GM12878 (cell line): Measurements from ENCODE around the gene LMO2. TPM values are rescaled to one million over a fixed set of nuclear protein-coding genes. Genes with fewer than 3 reads are reported as not detected.

Experiments used
- ATAC-seq: fragments of 200-7000 bp; cut with Tn5 transposase; 3 replicates; pipeline ENCODE4 v1.9.1; 2020; ENCODE audit warnings: mild to moderate bottlenecking, moderate library complexity
- BruUV-seq: library from RNA; stranded (reverse); fragments of 400-500 nt; replicated peaks from 2 replicates; lab custom pipeline; 2021; lab: Mats Ljungman, UMichigan
- CTCF ChIA-PET: fragments of 300-600 bp; sonication (Branson Sonifier 250); formaldehyde crosslinking; extraction: SDS; loops from one replicate; lab custom pipeline; 2021; ENCODE audit warnings: inconsistent platforms; lab: Yijun Ruan, JAX
- POLR2A ChIA-PET: fragments of 350-600 bp; formaldehyde crosslinking; extraction: SDS; loops from one replicate; lab custom pipeline; 2021; ENCODE audit warnings: inconsistent platforms; lab: Charles Lee
- RAD21 ChIA-PET: fragments of 300-600 bp; sonication (Branson Sonifier 250); formaldehyde crosslinking; loops from one replicate; lab custom pipeline; 2023; ENCODE audit warnings: antibody characterized with exemption; ENCODE audit not compliant: unreplicated experiment; lab: Charles Lee
- SMC1A ChIA-PET: fragments of 300-600 bp; sonication (Branson Sonifier 250); formaldehyde crosslinking; loops from one replicate; lab custom pipeline; 2023; ENCODE audit not compliant: unreplicated experiment, uncharacterized antibody; lab: Charles Lee
- DNase-seq: peaks from one replicate; pipeline ENCODE4 v3.0.0-alpha.2; 2011; ENCODE audit warnings: low read depth, low spot score
- FAIRE-seq: peaks from 3 replicates; lab custom pipeline; 2011; peaks lifted over from hg19 to GRCh38; lab: Jason Lieb, UNC
- H2AFZ ChIP-seq: 2 replicates; pipeline ENCODE4 v1.6.0; 2011; ENCODE audit warnings: low read depth, low read length, control low read depth; ENCODE audit not compliant: control insufficient read depth
- H3K27ac ChIP-seq: 2 replicates; pipeline ENCODE4 v1.5.1; 2011; ENCODE audit warnings: control low read depth; ENCODE audit not compliant: control insufficient read depth, insufficient read depth
- H3K27me3 ChIP-seq, 2 experiments: replicated peaks in 1 of 2; 2 replicates each; pipeline versions ENCODE4 v1.6.0 to v1.6.1; 2011; ENCODE audit warnings: low read length in 1 of 2; ENCODE audit not compliant: control insufficient read depth in 2 of 2, insufficient read depth in 2 of 2
- H3K36me3 ChIP-seq, 2 experiments: 2 replicates each; pipeline ENCODE4 v1.5.1; 2011; ENCODE audit warnings: low read length in 1 of 2; ENCODE audit not compliant: control insufficient read depth in 2 of 2, insufficient read depth in 2 of 2
- H3K4me1 ChIP-seq: 2 replicates; pipeline ENCODE4 v1.6.1; 2011; ENCODE audit warnings: mild to moderate bottlenecking, low read length, moderate library complexity, mixed read lengths; ENCODE audit not compliant: control insufficient read depth, insufficient read depth
- H3K4me2 ChIP-seq: 2 replicates; pipeline ENCODE4 v1.6.0; 2011; ENCODE audit warnings: control low read depth; ENCODE audit not compliant: control insufficient read depth, insufficient read depth
- H3K4me3 ChIP-seq: fragments of 200-600 bp; sonication (generic); 2 replicates; pipeline ENCODE4 v1.5.1; 2016
- H3K79me2 ChIP-seq: 2 replicates; pipeline ENCODE4 v1.6.0; 2011; ENCODE audit warnings: low read length; ENCODE audit not compliant: control insufficient read depth, insufficient read depth
- H3K9ac ChIP-seq: 2 replicates; pipeline ENCODE4 v1.8.0; 2011; ENCODE audit warnings: low read length, control low read depth, mixed read lengths; ENCODE audit not compliant: control insufficient read depth, insufficient read depth
- H3K9me3 ChIP-seq: replicated peaks from 3 replicates; pipeline ENCODE4 v1.5.1; 2011; ENCODE audit warnings: mild to moderate bottlenecking, low read length; ENCODE audit not compliant: control insufficient read depth, insufficient read depth
- H4K20me1 ChIP-seq: 2 replicates; pipeline ENCODE4 v1.6.0; 2011; ENCODE audit not compliant: control insufficient read depth, insufficient read depth
- HDAC2 ChIP-seq: fragments of 200-600 bp; sonication (generic); IDR thresholded peaks from 2 replicates; pipeline ENCODE4 v1.6.1; 2017
- NKRF ChIP-seq: fragments of 450-650 bp; conservative IDR thresholded peaks from 2 replicates; pipeline ENCODE4 v1.6.1; 2017; ENCODE audit warnings: mild to moderate bottlenecking, moderate library complexity
- PAX8 ChIP-seq: fragments of 450-650 bp; IDR thresholded peaks from 2 replicates; pipeline ENCODE4 v1.6.1; 2017; ENCODE audit warnings: mild to moderate bottlenecking, moderate library complexity
- RAD21 ChIP-seq: IDR thresholded peaks from 2 replicates; pipeline ENCODE4 v1.6.1; 2011; ENCODE audit warnings: mild to moderate bottlenecking, low read depth, low read length, moderate library complexity; ENCODE audit not compliant: insufficient read depth
- ZBTB33 ChIP-seq: fragments of 450-650 bp; IDR thresholded peaks from 2 replicates; pipeline ENCODE4 v1.6.1; 2017; ENCODE audit warnings: mild to moderate bottlenecking
- WGBS: methylation state at CpG from one replicate; pipeline ENCODE4 v1.1.6; 2016; ENCODE audit warnings: low lambda C conversion rate; ENCODE audit not compliant: insufficient replicate concordance, insufficient coverage; ENCODE audit errors: missing lambda C conversion rate; 5-methylcytosine and 5-hydroxymethylcytosine counted together
- in situ Hi-C: fragments of 300-500 bp; cut with MboI; formaldehyde crosslinking; loops from 9 replicates; pipeline ENCODE4 v1.14.3; 2018; ENCODE audit warnings: mixed read lengths
- intact Hi-C: fragments of 100-400 bp; cut with micrococcal nuclease; formaldehyde crosslinking; loops from one replicate; pipeline ENCODE4 v1.14.2; 2022; ENCODE audit not compliant: unreplicated experiment
- polyA plus RNA-seq, 11 experiments: library from polyadenylated mRNA; depleted of rRNA in 4 of 11; unstranded in 6 of 11; stranded (reverse) in 5 of 11; fragments of >200 nt; fragmentation: Nextera tagmentation in 4 of 11; fragmentation: Illumina TruSeq in 1 of 11; extraction: Ambion mirVana in 4 of 11; extraction: Trizol in 1 of 11; gene quantifications; 1 replicate in 1 of 11; 2 replicates in 10 of 11; pipeline versions ENCODE4 v1.2.1 to v1.2.3, GENCODE V29; 2011 to 2016; ENCODE audit warnings: inconsistent platforms in 2 of 11, missing spikeins in 2 of 11, low read depth in 1 of 11
- total RNA-seq, 4 experiments: library from RNA; depleted of rRNA in 3 of 4; stranded (reverse); fragments of >200 nt in 3 of 4; fragmentation: Illumina TruSeq in 1 of 4; extraction: Trizol in 1 of 4; gene quantifications; 2 replicates each; pipeline versions ENCODE4 v1.2.1 to v1.2.3, GENCODE V29; 2013 to 2021
- TF ChIP-seq, protein P1 (sequence below): fragments of 450-650 bp; IDR thresholded peaks from 2 replicates; pipeline ENCODE4 v1.6.1; 2016; ENCODE audit warnings: mild to moderate bottlenecking, moderate library complexity, borderline replicate concordance

LMO2 gene
- total and polyA plus RNA-seq, 10 of the 15 experiments (the other 5 are each of a cell fraction or from before 2014, with no cell fraction given) = 0.29 to 1.9 (median 1.1) TPM; not detected in 1

- H3K9me3 ChIP-seq = no peaks in the 10 kb centered on the region
- FAIRE-seq (no peak), DNase-seq (no peak)
- H3K79me2 ChIP-seq = no peaks in the 10 kb centered on the region
- RAD21 ChIA-PET = no interaction called here
- SMC1A ChIA-PET = interaction anchor here (1.0 to 1.4 kb wide), 3 partner anchors 18 to 90 kb away, joined by 4 to 5 read pairs (median 5); no protein-coding TSS in a partner anchor
- no TSS peak for BruUV-seq
- intact Hi-C loops = no loop called here
- H3K36me3 ChIP-seq = no peaks in the 10 kb centered on the region
- 82% methylated on average over 7 of the region's 7 CpGs for WGBS
- POLR2A ChIA-PET = interaction anchor here (0.7 kb wide), 1 partner anchor 209 kb away, joined by 3 read pairs; no protein-coding TSS in a partner anchor
- no peaks in the 10 kb centered on the region for H3K27me3 ChIP-seq
- no peak overlapping the region for H3K4me2 ChIP-seq
- H4K20me1 ChIP-seq = no peaks in the 10 kb centered on the region
- TF ChIP-seq ZBTB33 = no peak
- no peak for TF ChIP-seq NKRF
- no peak for TF ChIP-seq HDAC2
- no peak for TF ChIP-seq RAD21
- TF ChIP-seq, protein P1, sequence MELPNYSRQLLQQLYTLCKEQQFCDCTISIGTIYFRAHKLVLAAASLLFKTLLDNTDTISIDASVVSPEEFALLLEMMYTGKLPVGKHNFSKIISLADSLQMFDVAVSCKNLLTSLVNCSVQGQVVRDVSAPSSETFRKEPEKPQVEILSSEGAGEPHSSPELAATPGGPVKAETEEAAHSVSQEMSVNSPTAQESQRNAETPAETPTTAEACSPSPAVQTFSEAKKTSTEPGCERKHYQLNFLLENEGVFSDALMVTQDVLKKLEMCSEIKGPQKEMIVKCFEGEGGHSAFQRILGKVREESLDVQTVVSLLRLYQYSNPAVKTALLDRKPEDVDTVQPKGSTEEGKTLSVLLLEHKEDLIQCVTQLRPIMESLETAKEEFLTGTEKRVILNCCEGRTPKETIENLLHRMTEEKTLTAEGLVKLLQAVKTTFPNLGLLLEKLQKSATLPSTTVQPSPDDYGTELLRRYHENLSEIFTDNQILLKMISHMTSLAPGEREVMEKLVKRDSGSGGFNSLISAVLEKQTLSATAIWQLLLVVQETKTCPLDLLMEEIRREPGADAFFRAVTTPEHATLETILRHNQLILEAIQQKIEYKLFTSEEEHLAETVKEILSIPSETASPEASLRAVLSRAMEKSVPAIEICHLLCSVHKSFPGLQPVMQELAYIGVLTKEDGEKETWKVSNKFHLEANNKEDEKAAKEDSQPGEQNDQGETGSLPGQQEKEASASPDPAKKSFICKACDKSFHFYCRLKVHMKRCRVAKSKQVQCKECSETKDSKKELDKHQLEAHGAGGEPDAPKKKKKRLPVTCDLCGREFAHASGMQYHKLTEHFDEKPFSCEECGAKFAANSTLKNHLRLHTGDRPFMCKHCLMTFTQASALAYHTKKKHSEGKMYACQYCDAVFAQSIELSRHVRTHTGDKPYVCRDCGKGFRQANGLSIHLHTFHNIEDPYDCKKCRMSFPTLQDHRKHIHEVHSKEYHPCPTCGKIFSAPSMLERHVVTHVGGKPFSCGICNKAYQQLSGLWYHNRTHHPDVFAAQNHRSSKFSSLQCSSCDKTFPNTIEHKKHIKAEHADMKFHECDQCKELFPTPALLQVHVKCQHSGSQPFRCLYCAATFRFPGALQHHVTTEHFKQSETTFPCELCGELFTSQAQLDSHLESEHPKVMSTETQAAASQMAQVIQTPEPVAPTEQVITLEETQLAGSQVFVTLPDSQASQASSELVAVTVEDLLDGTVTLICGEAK = no peak
- TF ChIP-seq PAX8 = no peak
- TF ChIP-seq, all 136 proteins: peak for 0
- ATAC-seq = no peak
- peaks cover 6% of the 10 kb centered on the region; the same call in 1 of the 2 replicates for H3K4me1 ChIP-seq
- H3K4me3 ChIP-seq = no peak overlapping the region
- no peak overlapping the region for H3K9ac ChIP-seq
- CTCF ChIA-PET = interaction anchor here (0.6 to 3.4 kb wide), 5 partner anchors 78 to 212 kb away, joined by 3 to 10 read pairs (median 4); no protein-coding TSS in a partner anchor
- in situ Hi-C loops = no loop called here
- H2AFZ ChIP-seq = no peak overlapping the region
- no peak overlapping the region for H3K27ac ChIP-seq
Observed at GRCh38 chr11:33880979-33881378, 10.9 kb downstream of the LMO2 start.
